Renal cortical epithelial cell (primary cell): ENCODE measurements around the gene UBTF. TPM values are rescaled to one million over a fixed set of nuclear protein-coding genes. Genes with fewer than 3 reads are reported as not detected.

ENCODE experiments used
- DNase-seq: peaks from one replicate; pipeline ENCODE4 v3.0.0-alpha.2; 2011; ENCODE audit warnings: low read depth
- total RNA-seq: library from RNA; depleted of rRNA; stranded (reverse); fragments of >200 nt; gene quantifications from 2 replicates; pipeline ENCODE4 v1.2.3, GENCODE V29; 2014

UBTF gene
- total RNA-seq, 1 donor from 2014 or later = 57.8 TPM

DNA sequence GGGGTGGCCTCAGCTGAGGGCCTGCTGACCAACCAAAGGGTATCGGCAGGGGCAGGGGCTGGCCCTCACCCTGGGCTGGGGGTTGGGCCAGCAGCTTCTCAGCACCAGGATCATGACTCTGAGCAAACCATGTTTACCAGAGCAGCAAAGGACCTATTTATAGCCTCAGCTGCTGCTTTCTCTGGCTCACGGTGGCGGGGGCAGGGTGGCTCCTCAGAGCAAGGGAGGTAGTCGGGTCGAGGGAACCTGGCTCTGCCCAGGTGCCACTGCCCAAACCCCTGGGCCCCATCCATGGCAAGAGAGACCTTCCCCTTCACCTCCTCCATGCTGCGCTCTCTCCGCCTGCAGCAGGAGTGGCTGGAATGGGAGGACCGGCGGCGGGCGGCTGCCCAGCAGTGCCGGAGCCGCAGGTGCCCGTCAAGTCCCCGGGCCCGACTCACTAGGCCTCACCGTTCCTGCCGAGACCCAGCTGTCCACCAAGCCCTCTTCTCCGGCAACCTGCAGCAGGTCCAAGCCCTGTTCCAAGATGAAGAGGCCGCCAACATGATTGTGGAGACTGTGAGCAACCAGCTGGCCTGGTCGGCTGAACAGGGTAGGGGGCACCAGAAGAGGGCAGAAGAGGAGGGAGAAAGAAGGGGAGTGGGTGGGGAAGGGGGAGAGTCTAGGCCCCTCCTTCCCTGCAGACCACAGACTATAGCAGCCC is 48.8 kb downstream of the UBTF start, which contains the start of gene ASB16:
Gene ASB16, plus strand, starts transcription at position 206 of the 703 bp plus-strand sequence. Its CDS starts 86 bp downstream, at position 292.
- peak; percentile 43 for DNase-seq

DNA sequence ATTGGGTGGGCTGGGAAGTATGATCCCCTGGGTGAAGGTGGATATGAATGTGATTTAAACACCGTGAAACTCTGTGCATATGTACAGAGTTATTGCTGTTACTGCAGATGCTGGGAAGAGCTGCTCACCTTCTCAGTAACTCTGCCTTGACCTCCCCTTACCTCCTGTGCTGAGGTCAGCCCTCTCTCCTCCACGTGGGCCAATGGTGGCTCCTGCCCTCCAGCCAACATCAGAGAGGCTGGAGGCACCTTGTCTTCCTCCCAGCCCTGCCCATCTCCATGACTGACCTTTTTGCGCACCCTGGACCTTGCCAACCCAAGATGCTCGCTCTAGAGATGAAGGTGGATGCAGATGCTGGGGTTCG is 49.4 kb downstream of the UBTF start:
- no peak for DNase-seq

DNA sequence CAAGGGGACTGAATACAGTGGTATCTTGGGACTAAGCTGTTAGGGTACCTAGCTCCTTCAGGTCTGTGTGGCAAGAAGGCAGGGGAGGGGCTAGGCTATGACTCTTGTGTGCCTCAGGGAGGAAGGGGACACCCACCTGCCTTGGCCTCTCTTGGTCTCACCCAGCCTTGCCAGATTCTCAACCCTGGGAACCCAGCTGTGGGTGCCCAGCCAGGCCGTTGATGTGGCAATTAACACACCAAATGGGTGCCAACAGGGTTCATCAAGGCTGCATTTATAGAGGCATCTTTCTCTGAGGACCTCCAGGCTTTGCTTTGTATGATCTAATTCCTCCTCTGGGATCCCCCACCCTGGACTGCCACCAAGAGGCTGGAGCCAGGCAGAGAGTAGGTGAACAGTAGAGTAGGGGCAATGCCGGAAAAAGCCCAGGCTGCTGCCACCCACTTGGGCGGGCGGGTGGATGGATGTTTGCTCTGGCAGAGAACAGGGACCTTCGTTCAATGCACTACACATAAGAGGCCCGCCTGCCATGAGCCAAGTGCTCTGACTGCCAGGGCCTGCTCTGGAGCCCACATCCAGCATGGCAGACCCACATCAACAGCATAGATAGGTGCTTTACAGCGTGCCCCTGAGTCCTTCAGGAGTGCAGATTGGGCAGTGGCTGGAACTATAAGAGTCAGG is 52.2 kb downstream of the UBTF start:
- no peak for DNase-seq

DNA sequence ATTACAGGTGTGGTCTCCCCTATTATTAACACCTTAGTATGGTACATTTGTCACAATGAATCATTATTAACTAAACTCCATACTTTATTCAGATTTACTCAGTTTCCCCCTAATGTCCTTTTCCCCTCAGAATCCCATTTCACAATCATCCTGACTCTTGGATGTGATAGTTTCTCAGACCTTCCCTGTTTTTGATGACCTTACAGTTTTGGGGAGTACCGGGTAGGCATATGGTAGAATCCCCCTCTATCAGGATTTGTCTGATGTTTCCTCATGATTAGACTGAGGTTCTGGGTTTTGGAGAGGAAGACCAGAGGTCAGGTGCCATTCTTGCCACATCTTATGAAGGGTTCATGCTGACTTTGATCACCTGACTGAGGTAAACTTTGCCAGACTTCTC is 55.0 kb downstream of the UBTF start:
- no peak for DNase-seq

DNA sequence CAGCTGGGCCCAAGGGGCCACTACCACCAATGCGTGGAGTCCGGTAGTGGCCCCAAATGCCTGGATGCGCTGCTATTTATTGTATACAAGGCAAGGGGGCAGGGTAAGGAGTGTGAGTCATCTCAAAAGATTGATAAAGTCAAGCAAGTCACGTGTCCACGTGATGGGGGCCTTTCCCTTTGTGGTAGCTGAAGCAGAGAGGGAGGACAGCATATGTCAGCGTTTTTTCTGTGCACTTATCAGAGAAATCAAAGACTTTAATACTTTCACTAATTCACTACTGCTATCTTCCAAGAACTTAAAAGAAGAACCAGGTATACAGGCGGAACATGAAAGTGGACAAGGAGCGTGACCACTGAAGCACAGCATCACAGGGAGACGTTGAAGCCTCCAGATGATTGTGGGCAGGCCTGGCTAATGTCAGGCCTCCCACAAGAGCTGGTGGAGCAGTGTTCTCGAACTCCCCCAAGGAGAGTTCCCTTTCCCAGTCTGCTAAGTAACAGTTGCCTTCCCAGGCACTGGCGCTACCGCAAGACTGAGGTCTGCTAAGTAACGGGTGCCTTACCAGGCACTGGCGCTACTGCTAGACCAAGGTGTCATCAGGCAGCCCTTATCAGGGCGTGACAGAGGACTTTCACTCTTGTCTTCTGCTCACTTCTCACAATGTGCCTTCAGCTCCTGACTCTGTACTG is 59.8 kb downstream of the UBTF start:
- no peak for DNase-seq

DNA sequence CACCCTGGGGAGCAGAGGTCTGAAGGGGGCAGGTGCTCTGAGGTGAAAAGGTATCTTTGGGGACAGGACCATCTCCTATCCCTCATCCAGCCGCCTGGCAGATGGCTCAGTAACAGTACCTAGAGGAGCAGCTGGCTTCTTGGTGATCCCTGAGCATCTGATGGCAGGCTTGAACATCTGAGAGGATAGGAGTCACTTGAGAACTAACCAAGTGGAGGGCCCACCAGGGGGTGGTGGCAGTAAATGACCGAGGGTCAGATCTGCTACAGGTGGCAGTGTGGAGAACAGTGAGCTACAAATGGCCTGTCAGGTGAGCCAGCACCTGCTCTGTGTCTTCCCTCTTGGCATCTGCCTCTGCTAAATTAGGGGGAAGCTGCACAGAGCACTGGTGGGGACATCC is 64.0 kb downstream of the UBTF start:
- no peak for DNase-seq

Other genes with a start within 250 kb of the UBTF start
- gene NAGS, start 215.1 kb downstream of the UBTF start, total RNA-seq = 1.2 and 6.1 TPM in 2 replicates
- 43.8 and 71.2 TPM in 2 replicates for gene TMEM101, start 204.7 kb downstream of the UBTF start, total RNA-seq
- 30.3 and 42.2 TPM in 2 replicates for gene LSM12, start 153.0 kb downstream of the UBTF start, total RNA-seq
- gene G6PC3, start 148.9 kb downstream of the UBTF start, total RNA-seq = 15.8 and 54.2 TPM in 2 replicates
- 10.9 and 22.7 TPM in 2 replicates for gene HDAC5, start 96.0 kb downstream of the UBTF start, total RNA-seq
- gene HROB, start 77.7 kb downstream of the UBTF start, total RNA-seq = 0.70 and 1.2 TPM in 2 replicates
- gene ASB16, start 49.0 kb downstream of the UBTF start, total RNA-seq = not detected in 2 replicates
- gene TMUB2, start 32.7 kb downstream of the UBTF start, total RNA-seq = 21.9 and 38.5 TPM in 2 replicates
- 45.8 and 61.1 TPM in 2 replicates for gene ATXN7L3, start 19.8 kb downstream of the UBTF start, total RNA-seq
- not detected in 2 replicates for gene SLC4A1, start 48.5 kb upstream of the UBTF start, total RNA-seq
- gene RUNDC3A, start 88.9 kb upstream of the UBTF start, total RNA-seq = 2.9 and 3.8 TPM in 2 replicates
- gene SLC25A39, start 105.1 kb upstream of the UBTF start, total RNA-seq = 78.7 and 84.9 TPM in 2 replicates
- 213 and 601 TPM in 2 replicates for gene GRN, start 125.6 kb upstream of the UBTF start, total RNA-seq
- 2.7 and 2.8 TPM in 2 replicates for gene FAM171A2, start 144.2 kb upstream of the UBTF start, total RNA-seq
- gene ITGA2B, start 170.0 kb upstream of the UBTF start, total RNA-seq = 0.60 TPM in 1 of 2 replicates, not detected in the other